Stimulated activated CD8-positive, alpha-beta memory T cell treated with anti-CD3 and anti-CD28 coated beads, Interleukin-15, amount 100 ng/mL, for 4 hours (primary cell): ENCODE results near the gene DCAF17.
A peak's percentile ranks its signal among the peaks of the same experiment; 100 is the strongest.

Source experiments
- DNase-seq, 2 donors: peaks; one replicate each; pipeline ENCODE4 v3.0.0-alpha.2; 2020; ENCODE audit warnings: low read depth in 2 of 2

DCAF17 gene

GRCh38 chr2:171434013-171434989 lies at the start of gene DCAF17:
TSS of gene DCAF17 (plus strand) at chr2:171434226. CDS start at chr2:171434578, 352 bp downstream.
- DNase-seq: peak; percentile 92 to 93

GRCh38 chr2:171386627-171387026 lies 47.4 kb upstream of the DCAF17 start:
- no peak for DNase-seq

GRCh38 chr2:171387052-171387451 lies 47.0 kb upstream of the DCAF17 start:
- DNase-seq: no peak

- no peak for DNase-seq
These were observed 44.7 kb upstream of the DCAF17 start for GRCh38 chr2:171389325-171389724.

- no peak for DNase-seq
These were observed 44.2 kb upstream of the DCAF17 start for GRCh38 chr2:171389780-171390179.

GRCh38 chr2:171390941-171391516 lies 43.0 kb upstream of the DCAF17 start:
- DNase-seq: no peak

- no peak for DNase-seq
These were observed 42.5 kb upstream of the DCAF17 start for GRCh38 chr2:171391532-171391931.

GRCh38 chr2:171393487-171393886 lies 40.5 kb upstream of the DCAF17 start:
- DNase-seq: no peak

GRCh38 chr2:171394164-171394740 lies 39.8 kb upstream of the DCAF17 start:
- DNase-seq: no peak

GRCh38 chr2:171399292-171399691 lies 34.7 kb upstream of the DCAF17 start:
- DNase-seq: no peak

GRCh38 chr2:171400395-171400794 lies 33.6 kb upstream of the DCAF17 start:
- no peak for DNase-seq

- DNase-seq: no peak
These were observed 32.1 kb upstream of the DCAF17 start for GRCh38 chr2:171401947-171402346.

- no peak for DNase-seq
These were observed 31.0 kb upstream of the DCAF17 start for GRCh38 chr2:171402906-171403580.

- no peak for DNase-seq
These were observed 29.8 kb upstream of the DCAF17 start for GRCh38 chr2:171404261-171404660.

- no peak for DNase-seq
These were observed 29.3 kb upstream of the DCAF17 start for GRCh38 chr2:171404719-171405118.

GRCh38 chr2:171405546-171405945 lies 28.5 kb upstream of the DCAF17 start:
- no peak for DNase-seq

GRCh38 chr2:171406044-171406443 lies 28.0 kb upstream of the DCAF17 start:
- no peak for DNase-seq

GRCh38 chr2:171407030-171407675 lies 26.9 kb upstream of the DCAF17 start:
- DNase-seq: no peak

GRCh38 chr2:171407676-171408044 lies 26.4 kb upstream of the DCAF17 start:
- DNase-seq: no peak

- DNase-seq: no peak
These were observed 24.5 kb upstream of the DCAF17 start for GRCh38 chr2:171409436-171409971.

GRCh38 chr2:171410101-171410500 lies 23.9 kb upstream of the DCAF17 start:
- no peak for DNase-seq
